GM12878 (cell line): Measurements from ENCODE around the gene B3GALNT1. TPM values are rescaled to one million over a fixed set of nuclear protein-coding genes. Genes with fewer than 3 reads are reported as not detected.

Source experiments
- ATAC-seq: fragments of 200-7000 bp; cut with Tn5 transposase; 3 replicates; pipeline ENCODE4 v1.9.1; 2020; ENCODE audit warnings: mild to moderate bottlenecking, moderate library complexity
- BruUV-seq: library from RNA; stranded (reverse); fragments of 400-500 nt; replicated peaks from 2 replicates; lab custom pipeline; 2021; lab: Mats Ljungman, UMichigan
- CTCF ChIA-PET: fragments of 300-600 bp; sonication (Branson Sonifier 250); formaldehyde crosslinking; extraction: SDS; loops from one replicate; lab custom pipeline; 2021; ENCODE audit warnings: inconsistent platforms; lab: Yijun Ruan, JAX
- POLR2A ChIA-PET: fragments of 350-600 bp; formaldehyde crosslinking; extraction: SDS; loops from one replicate; lab custom pipeline; 2021; ENCODE audit warnings: inconsistent platforms; lab: Charles Lee
- RAD21 ChIA-PET: fragments of 300-600 bp; sonication (Branson Sonifier 250); formaldehyde crosslinking; loops from one replicate; lab custom pipeline; 2023; ENCODE audit warnings: antibody characterized with exemption; ENCODE audit not compliant: unreplicated experiment; lab: Charles Lee
- SMC1A ChIA-PET: fragments of 300-600 bp; sonication (Branson Sonifier 250); formaldehyde crosslinking; loops from one replicate; lab custom pipeline; 2023; ENCODE audit not compliant: unreplicated experiment, uncharacterized antibody; lab: Charles Lee
- DNase-seq: peaks from one replicate; pipeline ENCODE4 v3.0.0-alpha.2; 2011; ENCODE audit warnings: low read depth, low spot score
- FAIRE-seq: peaks from 3 replicates; lab custom pipeline; 2011; peaks lifted over from hg19 to GRCh38; lab: Jason Lieb, UNC
- H2AFZ ChIP-seq: 2 replicates; pipeline ENCODE4 v1.6.0; 2011; ENCODE audit warnings: low read depth, low read length, control low read depth; ENCODE audit not compliant: control insufficient read depth
- H3K27ac ChIP-seq: 2 replicates; pipeline ENCODE4 v1.5.1; 2011; ENCODE audit warnings: control low read depth; ENCODE audit not compliant: control insufficient read depth, insufficient read depth
- H3K27me3 ChIP-seq, 2 experiments: replicated peaks in 1 of 2; 2 replicates each; pipeline versions ENCODE4 v1.6.0 to v1.6.1; 2011; ENCODE audit warnings: low read length in 1 of 2; ENCODE audit not compliant: control insufficient read depth in 2 of 2, insufficient read depth in 2 of 2
- H3K36me3 ChIP-seq, 2 experiments: 2 replicates each; pipeline ENCODE4 v1.5.1; 2011; ENCODE audit warnings: low read length in 1 of 2; ENCODE audit not compliant: control insufficient read depth in 2 of 2, insufficient read depth in 2 of 2
- H3K4me1 ChIP-seq: 2 replicates; pipeline ENCODE4 v1.6.1; 2011; ENCODE audit warnings: mild to moderate bottlenecking, low read length, moderate library complexity, mixed read lengths; ENCODE audit not compliant: control insufficient read depth, insufficient read depth
- H3K4me2 ChIP-seq: 2 replicates; pipeline ENCODE4 v1.6.0; 2011; ENCODE audit warnings: control low read depth; ENCODE audit not compliant: control insufficient read depth, insufficient read depth
- H3K4me3 ChIP-seq: fragments of 200-600 bp; sonication (generic); 2 replicates; pipeline ENCODE4 v1.5.1; 2016
- H3K79me2 ChIP-seq: 2 replicates; pipeline ENCODE4 v1.6.0; 2011; ENCODE audit warnings: low read length; ENCODE audit not compliant: control insufficient read depth, insufficient read depth
- H3K9ac ChIP-seq: 2 replicates; pipeline ENCODE4 v1.8.0; 2011; ENCODE audit warnings: low read length, control low read depth, mixed read lengths; ENCODE audit not compliant: control insufficient read depth, insufficient read depth
- H3K9me3 ChIP-seq: replicated peaks from 3 replicates; pipeline ENCODE4 v1.5.1; 2011; ENCODE audit warnings: mild to moderate bottlenecking, low read length; ENCODE audit not compliant: control insufficient read depth, insufficient read depth
- H4K20me1 ChIP-seq: 2 replicates; pipeline ENCODE4 v1.6.0; 2011; ENCODE audit not compliant: control insufficient read depth, insufficient read depth
- ASH2L ChIP-seq: fragments of 300-600, 200-600 bp; sonication (generic); IDR thresholded peaks from 2 replicates; pipeline ENCODE4 v1.6.1; 2017; ENCODE audit warnings: low read depth, mild to moderate bottlenecking, borderline replicate concordance
- ETV6 ChIP-seq, 2 experiments: fragments of 450-650 bp in 1 of 2; IDR thresholded peaks in 1 of 2; conservative IDR thresholded peaks in 1 of 2; 2 replicates each; pipeline ENCODE4 v1.6.1; 2014; ENCODE audit warnings: antibody characterized with exemption in 1 of 2, borderline replicate concordance in 1 of 2, low read depth in 1 of 2, mild to moderate bottlenecking in 1 of 2, moderate library complexity in 1 of 2
- HSF1 ChIP-seq: fragments of 150-350 bp; IDR thresholded peaks from 2 replicates; pipeline ENCODE4 v1.6.1; 2014; ENCODE audit warnings: mild to moderate bottlenecking, low read depth, low read length
- JUND ChIP-seq: IDR thresholded peaks from 2 replicates; pipeline ENCODE4 v1.6.1; 2012; ENCODE audit warnings: low read depth, mild to moderate bottlenecking, low read length, improper control_type of control experiment, moderate library complexity
- RB1 ChIP-seq: fragments of 450-650 bp; formaldehyde crosslinking; IDR thresholded peaks from 2 replicates; pipeline ENCODE4 v1.6.1; 2017; ENCODE audit warnings: mild to moderate bottlenecking, borderline replicate concordance
- RELB ChIP-seq: fragments of 450-650 bp; IDR thresholded peaks from 2 replicates; pipeline ENCODE4 v1.6.1; 2017; ENCODE audit warnings: low read depth, mild to moderate bottlenecking, moderate library complexity
- ZZZ3 ChIP-seq: IDR thresholded peaks from 2 replicates; pipeline ENCODE4 v1.6.1; 2011; ENCODE audit warnings: low read depth; ENCODE audit not compliant: control insufficient read depth, insufficient read length
- WGBS: methylation state at CpG from one replicate; pipeline ENCODE4 v1.1.6; 2016; ENCODE audit warnings: low lambda C conversion rate; ENCODE audit not compliant: insufficient replicate concordance, insufficient coverage; ENCODE audit errors: missing lambda C conversion rate; 5-methylcytosine and 5-hydroxymethylcytosine counted together
- in situ Hi-C: fragments of 300-500 bp; cut with MboI; formaldehyde crosslinking; loops from 9 replicates; pipeline ENCODE4 v1.14.3; 2018; ENCODE audit warnings: mixed read lengths
- intact Hi-C: fragments of 100-400 bp; cut with micrococcal nuclease; formaldehyde crosslinking; loops from one replicate; pipeline ENCODE4 v1.14.2; 2022; ENCODE audit not compliant: unreplicated experiment
- polyA plus RNA-seq, 11 experiments: library from polyadenylated mRNA; depleted of rRNA in 4 of 11; unstranded in 6 of 11; stranded (reverse) in 5 of 11; fragments of >200 nt; fragmentation: Nextera tagmentation in 4 of 11; fragmentation: Illumina TruSeq in 1 of 11; extraction: Ambion mirVana in 4 of 11; extraction: Trizol in 1 of 11; gene quantifications; 1 replicate in 1 of 11; 2 replicates in 10 of 11; pipeline versions ENCODE4 v1.2.1 to v1.2.3, GENCODE V29; 2011 to 2016; ENCODE audit warnings: inconsistent platforms in 2 of 11, missing spikeins in 2 of 11, low read depth in 1 of 11
- total RNA-seq, 4 experiments: library from RNA; depleted of rRNA in 3 of 4; stranded (reverse); fragments of >200 nt in 3 of 4; fragmentation: Illumina TruSeq in 1 of 4; extraction: Trizol in 1 of 4; gene quantifications; 2 replicates each; pipeline versions ENCODE4 v1.2.1 to v1.2.3, GENCODE V29; 2013 to 2021

Gene B3GALNT1
- total and polyA plus RNA-seq, 10 of the 15 experiments (the other 5 are each of a cell fraction or from before 2014, with no cell fraction given): 0.04 to 0.95 (median 0.18) TPM; not detected in 3

GRCh38 chr3:161070980-161071663, 34.0 kb downstream of the B3GALNT1 start:
- H3K9ac ChIP-seq: no peak overlapping the region
- WGBS: 75% methylated on average over 6 of the region's 6 CpGs
- no peak for DNase-seq
- no peak overlapping the region for H3K4me3 ChIP-seq
- in situ Hi-C loops: no loop called here
- TF ChIP-seq ETV6 (conservative IDR thresholded peaks at IDR 0.05 in 1 of 2, IDR thresholded peaks at IDR 0.05 in 1 of 2; ENCODE audit: borderline replicate concordance in 1 of 2, low read depth in 1 of 2) (no peak), ZZZ3 (no peak), JUND (no peak), RELB (no peak), HSF1 (no peak), RB1 (no peak), ASH2L (no peak)
- no peak overlapping the region for H2AFZ ChIP-seq
- H3K79me2 ChIP-seq: no peaks in the 10 kb centered on the region
- no peak overlapping the region for H3K27ac ChIP-seq
- H3K9me3 ChIP-seq: no peaks in the 10 kb centered on the region
- no peaks in the 10 kb centered on the region for H3K27me3 ChIP-seq
- FAIRE-seq: no peak
- peaks cover 27% of the 10 kb centered on the region for H3K4me1 ChIP-seq
- ChIA-PET SMC1A (no interaction called here), RAD21 (no interaction called here), POLR2A (no interaction called here), CTCF (interaction anchor here (0.9 kb wide), 1 partner anchor 8 kb away, joined by 3 read pairs; no protein-coding TSS in a partner anchor)
- H3K36me3 ChIP-seq: no peaks in the 10 kb centered on the region
- ATAC-seq: no peak
- no peak overlapping the region for H3K4me2 ChIP-seq
- H4K20me1 ChIP-seq: no peaks in the 10 kb centered on the region
- BruUV-seq: no TSS peak
- intact Hi-C loops: no loop called here
